GM23338 (cell line): ENCODE data around the gene SH3BGR. TPM values are rescaled to one million over a fixed set of nuclear protein-coding genes. Genes with fewer than 3 reads are reported as not detected.

Experiments used
- ATAC-seq: fragments of 200-7000 bp; cut with Tn5 transposase; 3 replicates; pipeline ENCODE4 v1.9.1; 2020
- DNase-seq: peaks from one replicate; pipeline ENCODE4 v3.0.0-alpha.2; 2015; ENCODE audit warnings: low spot score
- H2AFZ ChIP-seq: fragments of 200-600 bp; sonication (generic); 2 replicates; pipeline ENCODE4 v1.8.0; 2016; ENCODE audit warnings: antibody characterized with exemption, mild to moderate bottlenecking, moderate library complexity
- H3F3A ChIP-seq: fragments of 200-600 bp; sonication (generic); replicated peaks from 2 replicates; pipeline ENCODE4 v1.8.0; 2017; ENCODE audit warnings: antibody characterized with exemption, mixed run types, low read depth
- H3K27ac ChIP-seq: fragments of 200-600 bp; sonication (generic); 2 replicates; pipeline ENCODE4 v1.6.1; 2016; ENCODE audit warnings: low read depth
- H3K27me3 ChIP-seq: fragments of 200-600 bp; sonication (generic); 2 replicates; pipeline ENCODE4 v1.8.0; 2016; ENCODE audit warnings: mild to moderate bottlenecking, mixed run types, moderate library complexity; ENCODE audit not compliant: insufficient read depth
- H3K36me3 ChIP-seq: fragments of 200-600 bp; sonication (generic); 2 replicates; pipeline ENCODE4 v1.8.0; 2016; ENCODE audit warnings: mild to moderate bottlenecking; ENCODE audit not compliant: insufficient read depth
- H3K4me1 ChIP-seq: fragments of 200-600 bp; sonication (generic); 2 replicates; pipeline ENCODE4 v1.8.0; 2016; ENCODE audit warnings: mild to moderate bottlenecking, moderate library complexity; ENCODE audit not compliant: insufficient read depth
- H3K4me2 ChIP-seq: fragments of 200-600 bp; sonication (generic); 2 replicates; pipeline ENCODE4 v1.7.1; 2017; ENCODE audit warnings: mixed run types
- H3K4me3 ChIP-seq: fragments of 200-600 bp; sonication (generic); 2 replicates; pipeline ENCODE4 v1.6.1; 2016; ENCODE audit warnings: mixed run types
- H3K79me2 ChIP-seq: fragments of 200-600 bp; sonication (generic); replicated peaks from 2 replicates; pipeline ENCODE4 v1.8.0; 2017; ENCODE audit warnings: mild to moderate bottlenecking; ENCODE audit not compliant: insufficient read depth
- H3K9me2 ChIP-seq: fragments of 200-600 bp; sonication (generic); 2 replicates; pipeline ENCODE4 v1.8.0; 2017; ENCODE audit not compliant: insufficient read depth
- H4K20me1 ChIP-seq: fragments of 200-600 bp; sonication (generic); replicated peaks from 2 replicates; pipeline ENCODE4 v1.8.0; 2017; ENCODE audit warnings: mild to moderate bottlenecking; ENCODE audit not compliant: insufficient read depth
- H3K27ac Mint-ChIP-seq: 2 replicates; pipeline ENCODE4 v1.8.0; 2020; ENCODE audit warnings: inconsistent platforms, mild to moderate bottlenecking, moderate library complexity, mixed read lengths
- H3K27me3 Mint-ChIP-seq: 3 replicates; pipeline ENCODE4 v1.8.0; 2022; ENCODE audit warnings: low read depth, mild to moderate bottlenecking, moderate library complexity, mixed read lengths, inconsistent platforms; ENCODE audit not compliant: insufficient read depth, poor library complexity
- H3K36me3 Mint-ChIP-seq: 3 replicates; pipeline ENCODE4 v1.8.0; 2021; ENCODE audit warnings: low read depth, mild to moderate bottlenecking, inconsistent platforms, moderate library complexity, mixed read lengths
- H3K4me1 Mint-ChIP-seq: 3 replicates; pipeline ENCODE4 v1.8.0; 2020; ENCODE audit warnings: mild to moderate bottlenecking, inconsistent platforms, mixed read lengths
- H3K4me3 Mint-ChIP-seq: 3 replicates; pipeline ENCODE4 v1.8.0; 2021; ENCODE audit warnings: moderate library complexity, mild to moderate bottlenecking, inconsistent platforms, mixed read lengths
- H3K9me3 Mint-ChIP-seq: 3 replicates; pipeline ENCODE4 v1.8.0; 2020; ENCODE audit warnings: moderate library complexity, mild to moderate bottlenecking, inconsistent platforms, mixed read lengths
- CREB1 ChIP-seq: fragments of 250-450 bp; sonication (Bioruptor Pico); IDR thresholded peaks from 2 replicates; pipeline ENCODE4 v1.5.0; 2020; ENCODE audit warnings: low read depth, mild to moderate bottlenecking, moderate library complexity
- CTCF ChIP-seq, 2 experiments: fragments of 200-600 bp in 1 of 2; sonication (generic) in 1 of 2; conservative IDR thresholded peaks; 2 replicates each; pipeline versions ENCODE4 v1.5.1 to v1.6.1; 2016 to 2017; ENCODE audit warnings: antibody characterized with exemption in 2 of 2, low read depth in 2 of 2, mild to moderate bottlenecking in 2 of 2, moderate library complexity in 1 of 2
- ETS1 ChIP-seq: IDR thresholded peaks from 2 replicates; pipeline ENCODE4 v1.6.1; 2016; ENCODE audit warnings: antibody characterized with exemption
- EZH2 ChIP-seq: fragments of 200-600 bp; sonication (generic); IDR thresholded peaks from one replicate; pipeline ENCODE4 v1.8.0; 2017; ENCODE audit warnings: antibody characterized with exemption, mild to moderate bottlenecking, low read depth; ENCODE audit not compliant: unreplicated experiment
- EZH2phosphoT487 ChIP-seq: fragments of 200-600 bp; sonication (generic); IDR thresholded peaks from one replicate; pipeline ENCODE4 v1.8.1; 2018; ENCODE audit warnings: antibody characterized with exemption; ENCODE audit not compliant: unreplicated experiment
- JUNB ChIP-seq: IDR thresholded peaks from one replicate; pipeline ENCODE4 v1.6.1; 2016; ENCODE audit warnings: antibody characterized with exemption; ENCODE audit not compliant: unreplicated experiment
- NANOG ChIP-seq: IDR thresholded peaks from 2 replicates; pipeline ENCODE4 v1.6.1; 2016; ENCODE audit warnings: antibody characterized with exemption, borderline replicate concordance
- POLR2AphosphoS5 ChIP-seq: IDR thresholded peaks from 2 replicates; pipeline ENCODE4 v1.6.1; 2016; ENCODE audit warnings: antibody characterized with exemption, low read depth
- STAT1 ChIP-seq: IDR thresholded peaks from one replicate; pipeline ENCODE4 v1.6.1; 2016; ENCODE audit warnings: antibody characterized with exemption; ENCODE audit not compliant: unreplicated experiment
- ZNF114 ChIP-seq: fragments of 250-450 bp; sonication (Bioruptor Pico); IDR thresholded peaks from 2 replicates; pipeline ENCODE4 v1.5.0; 2020; ENCODE audit warnings: mild to moderate bottlenecking, moderate library complexity
- ZNF331 ChIP-seq: fragments of 250-450 bp; sonication (Bioruptor Pico); IDR thresholded peaks from 2 replicates; pipeline ENCODE4 v1.5.0; 2020; ENCODE audit warnings: low read depth, mild to moderate bottlenecking, moderate library complexity
- ZNF462 ChIP-seq: fragments of 250-450 bp; sonication (Bioruptor Pico); IDR thresholded peaks from 2 replicates; pipeline ENCODE4 v1.5.0; 2020; ENCODE audit warnings: mild to moderate bottlenecking, moderate library complexity
- polyA plus RNA-seq: library from polyadenylated mRNA; unstranded; fragments of >200 nt; fragmentation: Nextera tagmentation; extraction: Ambion mirVana; gene quantifications from 2 replicates; pipeline ENCODE4 v1.2.1, GENCODE V29; 2016
- total RNA-seq: library from RNA; depleted of rRNA; stranded (reverse); fragments of >200 nt; shearing (Covaris generic); gene quantifications from 2 replicates; pipeline ENCODE4 v1.2.3, GENCODE V29; 2014
- TF ChIP-seq, protein P1 (sequence below): IDR thresholded peaks from one replicate; pipeline ENCODE4 v1.6.1; 2018; ENCODE audit warnings: antibody characterized with exemption; ENCODE audit not compliant: unreplicated experiment

SH3BGR gene
- total and polyA plus RNA-seq, 2 experiments from 2014 or later, result 5.9 to 18.9 TPM

- H3F3A ChIP-seq, result no peaks in the 10 kb centered on the region
- H3K27me3 ChIP-seq, result no peaks in the 10 kb centered on the region
- no peak overlapping the region for H3K27ac ChIP-seq
- H3K4me3 ChIP-seq, result no peak overlapping the region
- no peak overlapping the region for H3K4me2 ChIP-seq
- Mint-ChIP-seq H3K36me3 (peaks cover 2% of the 10 kb centered on the region; the same call in 1 of the 3 replicates), H3K9me3 (no peaks in the 10 kb centered on the region; the same call in 2 of the 3 replicates), H3K4me1 (no peaks in the 10 kb centered on the region), H3K27ac (no peak overlapping the region), H3K4me3 (no peak overlapping the region), H3K27me3 (peaks cover 2% of the 10 kb centered on the region)
- H3K4me1 ChIP-seq, result no peaks in the 10 kb centered on the region
- no peaks in the 10 kb centered on the region for H3K79me2 ChIP-seq
- H4K20me1 ChIP-seq, result no peaks in the 10 kb centered on the region
- H2AFZ ChIP-seq, result no peak overlapping the region
- DNase-seq, result no peak
- TF ChIP-seq JUNB (no peak), ZNF462 (CRISPR knock-in tag) (no peak), ZNF114 (CRISPR knock-in tag) (no peak), CREB1 (CRISPR knock-in tag) (no peak), EZH2 (no peak), ETS1 (no peak), CTCF (conservative IDR thresholded peaks at IDR 0.05; ENCODE audit: low read depth in 2 of 2) (no peak), POLR2AphosphoS5 (no peak), STAT1 (no peak), NANOG (no peak), EZH2phosphoT487 (no peak), ZNF331 (CRISPR knock-in tag) (no peak)
- TF ChIP-seq, protein P1, sequence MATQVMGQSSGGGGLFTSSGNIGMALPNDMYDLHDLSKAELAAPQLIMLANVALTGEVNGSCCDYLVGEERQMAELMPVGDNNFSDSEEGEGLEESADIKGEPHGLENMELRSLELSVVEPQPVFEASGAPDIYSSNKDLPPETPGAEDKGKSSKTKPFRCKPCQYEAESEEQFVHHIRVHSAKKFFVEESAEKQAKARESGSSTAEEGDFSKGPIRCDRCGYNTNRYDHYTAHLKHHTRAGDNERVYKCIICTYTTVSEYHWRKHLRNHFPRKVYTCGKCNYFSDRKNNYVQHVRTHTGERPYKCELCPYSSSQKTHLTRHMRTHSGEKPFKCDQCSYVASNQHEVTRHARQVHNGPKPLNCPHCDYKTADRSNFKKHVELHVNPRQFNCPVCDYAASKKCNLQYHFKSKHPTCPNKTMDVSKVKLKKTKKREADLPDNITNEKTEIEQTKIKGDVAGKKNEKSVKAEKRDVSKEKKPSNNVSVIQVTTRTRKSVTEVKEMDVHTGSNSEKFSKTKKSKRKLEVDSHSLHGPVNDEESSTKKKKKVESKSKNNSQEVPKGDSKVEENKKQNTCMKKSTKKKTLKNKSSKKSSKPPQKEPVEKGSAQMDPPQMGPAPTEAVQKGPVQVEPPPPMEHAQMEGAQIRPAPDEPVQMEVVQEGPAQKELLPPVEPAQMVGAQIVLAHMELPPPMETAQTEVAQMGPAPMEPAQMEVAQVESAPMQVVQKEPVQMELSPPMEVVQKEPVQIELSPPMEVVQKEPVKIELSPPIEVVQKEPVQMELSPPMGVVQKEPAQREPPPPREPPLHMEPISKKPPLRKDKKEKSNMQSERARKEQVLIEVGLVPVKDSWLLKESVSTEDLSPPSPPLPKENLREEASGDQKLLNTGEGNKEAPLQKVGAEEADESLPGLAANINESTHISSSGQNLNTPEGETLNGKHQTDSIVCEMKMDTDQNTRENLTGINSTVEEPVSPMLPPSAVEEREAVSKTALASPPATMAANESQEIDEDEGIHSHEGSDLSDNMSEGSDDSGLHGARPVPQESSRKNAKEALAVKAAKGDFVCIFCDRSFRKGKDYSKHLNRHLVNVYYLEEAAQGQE, result no peak
- ATAC-seq, result peak; percentile 31; the same call in 2 of the 3 replicates
- H3K9me2 ChIP-seq, result peaks cover 7% of the 10 kb centered on the region; the same call in 1 of the 2 replicates
- no peaks in the 10 kb centered on the region for H3K36me3 ChIP-seq
Measured at GRCh38 chr21:39504230-39504629, 52.5 kb downstream of the SH3BGR start.
